Thyroid gland (tissue), 4 donors: ENCODE data around the gene MINK1. TPM values are rescaled to one million over a fixed set of nuclear protein-coding genes. Genes with fewer than 3 reads are reported as not detected.
A peak's percentile ranks its signal among the peaks of the same experiment; 100 is the strongest.

Experiments used
- DNase-seq, 2 donors: peaks; one replicate each; pipeline ENCODE4 v3.0.0-alpha.2; 2019
- H3K27ac ChIP-seq, 3 donors: fragments of 200-600 bp; sonication (generic); 1 replicate in 2 of 3; 2 replicates in 1 of 3; pipeline ENCODE4 v1.5.1; 2016 to 2019; ENCODE audit warnings: mild to moderate bottlenecking in 1 of 3, moderate library complexity in 1 of 3
- H3K27me3 ChIP-seq: fragments of 200-600 bp; sonication (generic); one replicate; pipeline ENCODE4 v1.5.1; 2019
- H3K36me3 ChIP-seq, 2 donors: fragments of 200-600 bp; sonication (generic); one replicate each; pipeline ENCODE4 v1.5.1; 2016 to 2019
- H3K4me1 ChIP-seq, 2 donors: fragments of 200-600 bp; sonication (generic); one replicate each; pipeline ENCODE4 v1.5.1; 2017 to 2019
- H3K4me3 ChIP-seq, 3 donors: fragments of 200-600 bp; sonication (generic); replicated peaks in 1 of 3; 1 replicate in 2 of 3; 2 replicates in 1 of 3; pipeline ENCODE4 v1.5.1; 2016; ENCODE audit warnings: mild to moderate bottlenecking in 1 of 3
- H3K9me3 ChIP-seq: fragments of 200-600 bp; sonication (generic); one replicate; pipeline ENCODE4 v1.5.1; 2017
- POLR2A ChIP-seq, 2 donors: fragments of 450-650 bp; IDR thresholded peaks; one replicate each; pipeline ENCODE4 v1.6.1; 2017; ENCODE audit warnings: antibody characterized with exemption in 2 of 2, mild to moderate bottlenecking in 2 of 2, moderate library complexity in 1 of 2
- WGBS, 2 donors: methylation state at CpG; one replicate each; pipeline ENCODE4 v1.1.5; 2017; 5-methylcytosine and 5-hydroxymethylcytosine counted together
- intact Hi-C: fragments of 100-400 bp; cut with DNase I; formaldehyde crosslinking; loops from one replicate; pipeline ENCODE4 v1.15.1; 2023
- total RNA-seq, 4 donors: library from RNA; depleted of rRNA; stranded (reverse); fragments of >200 nt; gene quantifications; one replicate each; pipeline ENCODE4 v1.2.3, GENCODE V29; 2016
- TF ChIP-seq, protein P1 (sequence below), 6 experiments: fragments of 200-600 bp in 3 of 6; fragments of 450-650 bp in 3 of 6; sonication (generic) in 3 of 6; IDR thresholded peaks; one replicate each; pipeline ENCODE4 v1.5.1; 2016 to 2019; ENCODE audit warnings: antibody characterized with exemption in 6 of 6, mild to moderate bottlenecking in 2 of 6, inconsistent platforms in 1 of 6, moderate library complexity in 1 of 6

Gene MINK1
- total RNA-seq, 4 donors from 2014 or later: 25.1 to 51.6 (median 31.2) TPM

DNA sequence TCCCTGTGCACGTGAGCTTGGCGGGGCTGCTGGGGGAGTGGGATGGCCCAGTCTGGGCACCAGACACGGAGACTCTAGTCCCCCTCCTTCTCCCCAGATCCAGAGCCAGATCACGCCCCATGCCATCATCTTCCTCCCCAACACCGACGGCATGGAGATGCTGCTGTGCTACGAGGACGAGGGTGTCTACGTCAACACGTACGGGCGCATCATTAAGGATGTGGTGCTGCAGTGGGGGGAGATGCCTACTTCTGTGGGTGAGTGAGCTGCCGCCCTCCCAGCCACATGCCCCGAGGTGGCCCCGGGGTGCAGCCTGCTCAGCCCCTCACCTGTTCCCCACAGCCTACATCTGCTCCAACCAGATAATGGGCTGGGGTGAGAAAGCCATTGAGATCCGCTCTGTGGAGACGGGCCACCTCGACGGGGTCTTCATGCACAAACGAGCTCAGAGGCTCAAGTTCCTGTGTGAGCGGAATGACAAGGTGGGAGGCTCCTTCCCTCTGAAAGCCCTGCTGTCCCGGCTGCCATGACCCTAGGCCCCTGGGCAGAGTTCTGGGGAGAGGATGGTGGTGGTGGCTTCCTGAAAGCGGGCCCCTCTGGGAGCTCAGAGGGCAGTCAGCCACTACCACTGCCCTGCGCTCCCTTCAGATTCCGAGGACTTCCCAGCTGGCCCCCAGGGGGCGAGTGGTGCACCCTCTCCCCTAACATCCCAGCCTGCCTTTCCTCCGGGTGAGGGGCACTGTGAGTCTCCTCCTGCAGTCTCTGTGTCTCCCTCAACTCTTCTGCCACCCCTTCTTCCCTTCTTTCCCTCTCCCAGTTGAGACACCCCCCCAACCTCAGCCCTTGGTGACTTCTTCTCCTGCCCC is 63.4 kb downstream of the MINK1 start:
- Histone ChIP-seq H3K4me3 (no peak overlapping the region), H3K36me3 (peaks cover 38 to 46% of the 10 kb centered on the region in 2 donors), H3K27ac (no peak overlapping the region), H3K27me3 (peaks cover 8% of the 10 kb centered on the region), H3K9me3 (no peaks in the 10 kb centered on the region), H3K4me1 (peaks cover 5 to 23% of the 10 kb centered on the region in 2 donors)
- intact Hi-C loops: no loop called here
- TF ChIP-seq POLR2A (IDR thresholded peaks at IDR 0.05): no peak
- TF ChIP-seq, protein P1, sequence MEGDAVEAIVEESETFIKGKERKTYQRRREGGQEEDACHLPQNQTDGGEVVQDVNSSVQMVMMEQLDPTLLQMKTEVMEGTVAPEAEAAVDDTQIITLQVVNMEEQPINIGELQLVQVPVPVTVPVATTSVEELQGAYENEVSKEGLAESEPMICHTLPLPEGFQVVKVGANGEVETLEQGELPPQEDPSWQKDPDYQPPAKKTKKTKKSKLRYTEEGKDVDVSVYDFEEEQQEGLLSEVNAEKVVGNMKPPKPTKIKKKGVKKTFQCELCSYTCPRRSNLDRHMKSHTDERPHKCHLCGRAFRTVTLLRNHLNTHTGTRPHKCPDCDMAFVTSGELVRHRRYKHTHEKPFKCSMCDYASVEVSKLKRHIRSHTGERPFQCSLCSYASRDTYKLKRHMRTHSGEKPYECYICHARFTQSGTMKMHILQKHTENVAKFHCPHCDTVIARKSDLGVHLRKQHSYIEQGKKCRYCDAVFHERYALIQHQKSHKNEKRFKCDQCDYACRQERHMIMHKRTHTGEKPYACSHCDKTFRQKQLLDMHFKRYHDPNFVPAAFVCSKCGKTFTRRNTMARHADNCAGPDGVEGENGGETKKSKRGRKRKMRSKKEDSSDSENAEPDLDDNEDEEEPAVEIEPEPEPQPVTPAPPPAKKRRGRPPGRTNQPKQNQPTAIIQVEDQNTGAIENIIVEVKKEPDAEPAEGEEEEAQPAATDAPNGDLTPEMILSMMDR (IDR thresholded peaks at IDR 0.05): no peak
- 89 to 92% methylated on average over 13 to 27 of the region's 27 CpGs for whole genome bisulfite sequencing, 2 donors
- DNase-seq: no peak

DNA sequence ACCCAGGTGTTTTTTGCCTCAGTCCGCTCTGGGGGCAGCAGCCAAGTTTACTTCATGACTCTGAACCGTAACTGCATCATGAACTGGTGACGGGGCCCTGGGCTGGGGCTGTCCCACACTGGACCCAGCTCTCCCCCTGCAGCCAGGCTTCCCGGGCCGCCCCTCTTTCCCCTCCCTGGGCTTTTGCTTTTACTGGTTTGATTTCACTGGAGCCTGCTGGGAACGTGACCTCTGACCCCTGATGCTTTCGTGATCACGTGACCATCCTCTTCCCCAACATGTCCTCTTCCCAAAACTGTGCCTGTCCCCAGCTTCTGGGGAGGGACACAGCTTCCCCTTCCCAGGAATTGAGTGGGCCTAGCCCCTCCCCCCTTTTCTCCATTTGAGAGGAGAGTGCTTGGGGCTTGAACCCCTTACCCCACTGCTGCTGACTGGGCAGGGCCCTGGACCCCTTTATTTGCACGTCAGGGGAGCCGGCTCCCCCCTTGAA is 64.1 kb downstream of the MINK1 start:
- Histone ChIP-seq H3K36me3 (peaks cover 37 to 41% of the 10 kb centered on the region in 2 donors), H3K4me1 (peaks cover 5 to 23% of the 10 kb centered on the region in 2 donors), H3K27ac (no peak overlapping the region), H3K27me3 (peaks cover 8% of the 10 kb centered on the region), H3K9me3 (no peaks in the 10 kb centered on the region), H3K4me3 (no peak overlapping the region)
- TF ChIP-seq POLR2A (IDR thresholded peaks at IDR 0.05): no peak
- TF ChIP-seq, protein P1 (IDR thresholded peaks at IDR 0.05): no peak
- DNase-seq: no peak
- intact Hi-C loops: no loop called here
- 88 to 93% methylated on average over 10 of the region's 10 CpGs for WGBS, 2 donors

DNA sequence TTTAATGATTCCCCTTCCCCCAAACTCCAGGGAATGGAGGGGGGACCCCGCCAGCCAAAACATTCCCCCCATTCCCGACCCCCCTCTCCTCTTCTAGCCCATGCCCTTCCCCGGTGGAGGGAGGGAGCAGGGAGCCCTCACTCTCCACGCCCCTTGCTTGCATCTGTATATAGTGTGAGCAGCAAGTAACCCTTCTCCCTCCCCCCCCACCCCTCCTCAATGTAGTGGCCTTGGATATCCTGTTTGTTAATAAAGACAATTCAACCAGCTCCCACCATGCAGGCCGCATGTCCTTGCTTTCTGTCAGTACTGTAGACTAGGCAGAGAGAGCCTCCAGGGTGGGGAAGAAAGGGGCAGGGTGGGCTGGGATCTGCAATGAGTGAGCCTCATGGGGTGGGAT is 64.6 kb downstream of the MINK1 start:
- TF ChIP-seq, protein P1 (IDR thresholded peaks at IDR 0.05): no peak
- no peak for TF ChIP-seq POLR2A (IDR thresholded peaks at IDR 0.05)
- intact Hi-C loops: no loop called here
- 93 to 97% methylated on average over 5 of the region's 5 CpGs for WGBS, 2 donors
- no peak overlapping the region for H3K27ac ChIP-seq
- peaks cover 8% of the 10 kb centered on the region for H3K27me3 ChIP-seq
- H3K4me1 ChIP-seq: peaks cover 5 to 24% of the 10 kb centered on the region in 2 donors
- H3K36me3 ChIP-seq: peaks cover 32 to 36% of the 10 kb centered on the region in 2 donors
- no peaks in the 10 kb centered on the region for H3K9me3 ChIP-seq
- DNase-seq: no peak
- no peak overlapping the region for H3K4me3 ChIP-seq

DNA sequence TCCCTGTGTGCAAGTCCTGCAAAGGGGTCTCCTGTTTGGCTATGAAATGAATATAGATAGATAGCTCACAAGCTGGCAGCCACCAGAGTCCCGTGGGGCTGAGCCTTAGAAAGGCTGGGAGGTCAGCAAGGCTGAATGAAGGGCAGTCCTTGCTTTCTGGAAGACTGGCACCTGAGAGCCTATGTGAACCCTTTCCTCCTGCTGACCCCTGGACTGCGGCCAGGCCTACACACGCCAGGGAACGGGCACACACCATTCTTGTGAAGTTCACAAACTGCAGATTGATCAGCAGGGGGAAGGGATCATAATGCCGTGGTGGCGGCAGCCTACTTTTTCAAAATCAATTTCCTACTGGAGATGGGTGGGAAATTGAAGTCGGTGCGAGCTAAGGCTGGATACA is 65.2 kb downstream of the MINK1 start:
- 92 to 93% methylated on average over 8 of the region's 8 CpGs for WGBS, 2 donors
- Histone ChIP-seq H3K4me3 (no peak overlapping the region), H3K9me3 (no peaks in the 10 kb centered on the region), H3K27me3 (peaks cover 8% of the 10 kb centered on the region), H3K36me3 (peaks cover 28 to 30% of the 10 kb centered on the region in 2 donors), H3K27ac (no peak overlapping the region), H3K4me1 (peaks cover 8 to 29% of the 10 kb centered on the region in 2 donors)
- TF ChIP-seq, protein P1 (IDR thresholded peaks at IDR 0.05): no peak
- TF ChIP-seq POLR2A (IDR thresholded peaks at IDR 0.05): no peak
- intact Hi-C loops: no loop called here
- DNase-seq: no peak

DNA sequence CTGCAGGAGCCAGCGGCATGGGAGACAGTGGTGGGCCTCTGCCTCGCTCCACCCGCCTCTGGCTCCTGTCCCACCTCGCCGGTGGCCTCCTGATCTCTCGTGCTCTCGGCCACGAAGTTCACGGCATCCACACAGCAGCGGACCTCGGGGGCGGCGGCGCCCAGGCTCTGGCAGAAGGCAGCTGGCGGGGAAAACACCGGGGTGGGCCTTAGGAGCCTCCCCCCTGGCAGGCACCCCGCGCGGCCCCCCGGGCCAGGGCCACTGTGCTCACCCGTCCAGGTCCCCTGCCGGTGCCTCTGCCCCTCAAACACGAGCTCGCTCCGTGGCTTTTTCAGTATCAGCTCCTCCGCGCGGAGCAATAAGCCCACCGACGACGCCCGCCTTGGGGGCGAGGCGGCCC is 65.8 kb downstream of the MINK1 start:
- no peak for TF ChIP-seq POLR2A (IDR thresholded peaks at IDR 0.05)
- TF ChIP-seq, protein P1 (IDR thresholded peaks at IDR 0.05): no peak
- Histone ChIP-seq H3K4me1 (peaks cover 12 to 30% of the 10 kb centered on the region in 2 donors), H3K27ac (no peak overlapping the region), H3K9me3 (no peaks in the 10 kb centered on the region), H3K27me3 (peaks cover 8% of the 10 kb centered on the region), H3K4me3 (peak overlapping the region; percentile 6 to 40 (median 20)), H3K36me3 (peaks cover 23 to 24% of the 10 kb centered on the region in 2 donors)
- WGBS, 2 donors: 39 to 60% methylated on average over 8 of the region's 34 CpGs
- intact Hi-C loops: no loop called here
- DNase-seq: no peak
